Spleen (tissue), 11 donors: ENCODE data around the gene BBS9. TPM values are rescaled to one million over a fixed set of nuclear protein-coding genes. Genes with fewer than 3 reads are reported as not detected.

Experiments
- DNase-seq: peaks from one replicate; pipeline ENCODE4 v3.0.0-alpha.2; 2020
- H3K27ac ChIP-seq, 8 donors: fragments of 200-600 bp; sonication (generic) in 7 of 8; 1 replicate in 4 of 8; 2 replicates in 4 of 8; pipeline versions ENCODE4 v1.5.0 to v1.8.0; 2016 to 2021; ENCODE audit warnings: inconsistent platforms in 4 of 8, mild to moderate bottlenecking in 4 of 8, moderate library complexity in 1 of 8
- H3K27me3 ChIP-seq, 7 donors: fragments of 200-600 bp; sonication (generic) in 6 of 7; replicated peaks in 1 of 7; 1 replicate in 4 of 7; 2 replicates in 3 of 7; pipeline versions ENCODE4 v1.5.0 to v1.8.0; 2016 to 2021; ENCODE audit warnings: inconsistent platforms in 3 of 7, mild to moderate bottlenecking in 1 of 7
- H3K36me3 ChIP-seq, 6 donors: fragments of 200-600 bp; sonication (generic) in 5 of 6; 1 replicate in 4 of 6; 2 replicates in 2 of 6; pipeline versions ENCODE4 v1.5.0 to v1.8.0; 2016 to 2021; ENCODE audit warnings: inconsistent platforms in 2 of 6
- H3K4me1 ChIP-seq, 6 donors: fragments of 200-600 bp; sonication (generic) in 5 of 6; 1 replicate in 3 of 6; 2 replicates in 3 of 6; pipeline versions ENCODE4 v1.5.0 to v1.8.0; 2016 to 2021; ENCODE audit warnings: inconsistent platforms in 3 of 6
- H3K4me3 ChIP-seq, 8 donors: fragments of 200-600 bp; sonication (generic) in 7 of 8; 1 replicate in 4 of 8; 2 replicates in 4 of 8; pipeline versions ENCODE4 v1.5.0 to v1.8.0; 2016 to 2021; ENCODE audit warnings: inconsistent platforms in 4 of 8, mild to moderate bottlenecking in 4 of 8, moderate library complexity in 2 of 8
- H3K9me3 ChIP-seq, 8 donors: fragments of 200-600 bp; sonication (generic) in 7 of 8; 1 replicate in 4 of 8; 2 replicates in 4 of 8; pipeline versions ENCODE4 v1.5.0 to v1.8.0; 2016 to 2021; ENCODE audit warnings: inconsistent platforms in 4 of 8
- POLR2A ChIP-seq, 3 donors: fragments of 450-650 bp; IDR thresholded peaks; one replicate each; pipeline ENCODE4 v1.5.1; 2017; ENCODE audit warnings: antibody characterized with exemption in 3 of 3, mild to moderate bottlenecking in 1 of 3
- POLR2AphosphoS5 ChIP-seq, 3 donors: sonication (generic); formaldehyde crosslinking; IDR thresholded peaks; one replicate each; pipeline ENCODE4 v1.5.1; 2017; ENCODE audit warnings: antibody characterized with exemption in 3 of 3
- WGBS, 5 donors: extraction: QIAGEN DNeasy Blood & Tissue Kit in 3 of 5; methylation state at CpG; one replicate each; pipeline versions ENCODE4 v1.1.5 to v1.1.7; 2013 to 2018; 5-methylcytosine and 5-hydroxymethylcytosine counted together
- intact Hi-C: fragments of 100-400 bp; cut with DNase I; formaldehyde crosslinking; loops from one replicate; pipeline ENCODE4 v1.15.0; 2023; ENCODE audit warnings: low total_unique reads
- polyA plus RNA-seq, 3 donors: library from polyadenylated mRNA; stranded (reverse); fragments of 200-250 nt; gene quantifications; one replicate each; pipeline ENCODE4 v1.2.1, GENCODE V29; 2013
- total RNA-seq, 7 donors: library from RNA; depleted of rRNA in 3 of 7; stranded (reverse); fragments of >200 nt in 3 of 7; fragmentation: NEBNext Ultra II Directional in 4 of 7; extraction: Animal tissue kit (Norgen Biotek cat#: 25700) in 4 of 7; gene quantifications; one replicate each; pipeline versions ENCODE4 v1.1.0 to v1.2.1, GENCODE V29; 2016 to 2021
- TF ChIP-seq, protein P1 (sequence below), 11 experiments: fragments of 200-600 bp in 7 of 11; fragments of 450-650 bp in 4 of 11; sonication (generic) in 4 of 11; IDR thresholded peaks in 8 of 11; conservative IDR thresholded peaks in 3 of 11; 1 replicate in 7 of 11; 2 replicates in 4 of 11; pipeline versions ENCODE4 v1.4.0 to v1.8.0; 2016 to 2021; ENCODE audit warnings: antibody characterized with exemption in 11 of 11, inconsistent platforms in 4 of 11, mild to moderate bottlenecking in 1 of 11
- donor health status: healthy with polysubstance abuse.
- donor health status: DM: no; HTN: no; CAD: no; lungs with moderate emphysema.
- donor health status: DM: no; HTN: no; CAD: no.
- donor health status: Bipolar disorder and iron deficiency.
- donor health status: healthy.
- donor health status: DM: no; HTN: no; CAD: no.
- donor health status: DM: yes; HTN: yes; CAD: no.

The BBS9 gene
- total and polyA plus RNA-seq, 10 donors: 2.3 to 44.1 (median 25.3) TPM

DNA sequence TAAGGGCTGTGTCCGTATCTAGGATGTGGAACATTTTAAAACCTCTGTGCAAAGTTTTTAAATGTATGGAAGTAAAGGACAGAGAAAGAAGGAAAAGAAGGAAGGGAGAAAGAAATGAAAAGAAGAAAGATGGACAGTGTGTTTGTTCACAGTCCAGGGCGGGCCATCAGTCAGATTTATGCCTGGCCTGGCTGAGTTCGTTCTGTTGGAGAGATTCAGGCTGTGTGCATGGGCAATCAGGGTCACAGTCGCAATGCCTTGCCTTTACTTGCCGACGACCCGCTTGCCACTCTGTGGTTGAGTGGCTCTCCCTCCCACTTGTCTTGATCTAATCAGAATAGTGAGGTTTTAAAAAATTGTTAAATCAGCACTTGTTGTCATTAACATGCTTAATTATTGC is 406.6 kb downstream of the BBS9 start:
- Histone ChIP-seq H3K27ac (no peak overlapping the region), H3K27me3 (no peaks in the 10 kb centered on the region), H3K36me3 (peaks cover 0 to 64% (median 3%) of the 10 kb centered on the region in 6 donors), H3K4me3 (no peak overlapping the region), H3K9me3 (peaks cover 0 to 36% (median 21%) of the 10 kb centered on the region in 8 donors), H3K4me1 (no peaks in the 10 kb centered on the region)
- WGBS, 5 donors: 72 to 91% (median 87%) methylated on average over 7 of the region's 7 CpGs
- no peak for DNase-seq
- intact Hi-C loops: no loop called here
- TF ChIP-seq, protein P1, sequence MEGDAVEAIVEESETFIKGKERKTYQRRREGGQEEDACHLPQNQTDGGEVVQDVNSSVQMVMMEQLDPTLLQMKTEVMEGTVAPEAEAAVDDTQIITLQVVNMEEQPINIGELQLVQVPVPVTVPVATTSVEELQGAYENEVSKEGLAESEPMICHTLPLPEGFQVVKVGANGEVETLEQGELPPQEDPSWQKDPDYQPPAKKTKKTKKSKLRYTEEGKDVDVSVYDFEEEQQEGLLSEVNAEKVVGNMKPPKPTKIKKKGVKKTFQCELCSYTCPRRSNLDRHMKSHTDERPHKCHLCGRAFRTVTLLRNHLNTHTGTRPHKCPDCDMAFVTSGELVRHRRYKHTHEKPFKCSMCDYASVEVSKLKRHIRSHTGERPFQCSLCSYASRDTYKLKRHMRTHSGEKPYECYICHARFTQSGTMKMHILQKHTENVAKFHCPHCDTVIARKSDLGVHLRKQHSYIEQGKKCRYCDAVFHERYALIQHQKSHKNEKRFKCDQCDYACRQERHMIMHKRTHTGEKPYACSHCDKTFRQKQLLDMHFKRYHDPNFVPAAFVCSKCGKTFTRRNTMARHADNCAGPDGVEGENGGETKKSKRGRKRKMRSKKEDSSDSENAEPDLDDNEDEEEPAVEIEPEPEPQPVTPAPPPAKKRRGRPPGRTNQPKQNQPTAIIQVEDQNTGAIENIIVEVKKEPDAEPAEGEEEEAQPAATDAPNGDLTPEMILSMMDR (IDR thresholded peaks at IDR 0.05 in 8 of 11, conservative IDR thresholded peaks at IDR 0.05 in 3 of 11): no peak
- TF ChIP-seq POLR2AphosphoS5 (IDR thresholded peaks at IDR 0.05) (no peak), POLR2A (IDR thresholded peaks at IDR 0.05) (no peak)

DNA sequence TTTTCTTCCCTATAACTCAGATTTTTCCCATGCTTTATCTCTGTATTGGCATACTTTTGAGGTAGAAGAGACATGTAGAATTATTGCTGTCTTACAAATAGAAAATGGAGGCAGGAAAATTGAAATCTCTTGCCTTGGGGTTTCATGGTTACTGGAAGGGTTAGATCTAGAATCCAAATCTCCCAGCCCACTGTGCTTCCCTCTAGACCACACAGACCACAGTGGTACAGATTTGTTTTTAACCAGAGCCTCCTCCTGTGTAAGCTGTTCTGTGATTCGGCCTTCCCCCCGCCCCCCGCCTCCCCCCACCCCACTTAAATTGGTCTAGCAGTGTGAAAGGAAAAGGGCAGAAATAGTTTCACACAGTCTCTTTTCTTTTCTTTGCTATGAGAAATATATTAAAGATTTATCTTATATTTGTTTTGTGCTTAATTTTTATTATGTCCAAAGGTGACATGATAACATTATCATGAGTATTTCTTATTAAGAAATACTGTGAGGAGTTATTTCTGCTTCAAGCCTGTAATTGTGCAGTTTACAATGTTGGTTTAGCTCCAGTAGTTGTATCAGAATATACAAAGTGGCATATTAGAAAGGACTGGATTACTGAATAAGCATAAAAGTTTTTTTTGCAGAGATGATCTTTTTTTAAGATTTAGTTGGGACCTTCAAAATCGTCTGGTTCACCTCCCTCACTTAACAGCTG is 407.2 kb downstream of the BBS9 start:
- 62 to 85% (median 76%) methylated on average over 4 of the region's 4 CpGs for whole genome bisulfite sequencing, 5 donors
- no peaks in the 10 kb centered on the region for H3K27me3 ChIP-seq
- H3K4me3 ChIP-seq: no peak overlapping the region
- peaks cover 0 to 64% (median 3%) of the 10 kb centered on the region in 6 donors for H3K36me3 ChIP-seq
- DNase-seq: no peak
- H3K27ac ChIP-seq: no peak overlapping the region
- H3K4me1 ChIP-seq: no peaks in the 10 kb centered on the region
- TF ChIP-seq, protein P1 (IDR thresholded peaks at IDR 0.05 in 8 of 11, conservative IDR thresholded peaks at IDR 0.05 in 3 of 11): no peak
- TF ChIP-seq POLR2AphosphoS5 (IDR thresholded peaks at IDR 0.05) (no peak), POLR2A (IDR thresholded peaks at IDR 0.05) (no peak)
- intact Hi-C loops: no loop called here
- H3K9me3 ChIP-seq: peaks cover 0 to 36% (median 22%) of the 10 kb centered on the region in 8 donors

DNA sequence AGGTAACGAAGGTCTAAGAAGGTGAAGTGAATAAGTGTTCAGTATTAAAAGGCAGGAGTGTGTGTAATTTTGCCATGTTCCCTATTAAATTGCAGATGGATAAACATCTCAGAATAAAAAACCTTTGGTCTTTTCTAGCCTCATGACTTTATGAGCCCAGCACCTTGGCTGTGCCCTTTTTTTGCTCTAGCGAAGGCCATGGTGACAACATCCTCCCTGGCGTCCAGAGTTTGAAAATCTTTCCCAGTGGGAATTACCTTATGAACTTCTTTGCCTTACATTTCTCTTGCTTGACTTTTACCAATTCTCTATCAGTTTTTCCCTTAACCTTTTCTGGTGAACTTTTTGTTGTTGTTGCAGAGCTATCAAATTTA is 407.7 kb downstream of the BBS9 start:
- TF ChIP-seq, protein P1 (IDR thresholded peaks at IDR 0.05 in 8 of 11, conservative IDR thresholded peaks at IDR 0.05 in 3 of 11): no peak
- TF ChIP-seq POLR2A (IDR thresholded peaks at IDR 0.05): no peak
- no peak for TF ChIP-seq POLR2AphosphoS5 (IDR thresholded peaks at IDR 0.05)
- intact Hi-C loops: no loop called here
- 88 to 95% (median 91%) methylated on average over 3 of the region's 3 CpGs for WGBS, 5 donors
- DNase-seq: no peak
- H3K36me3 ChIP-seq: peaks cover 0 to 67% (median 3%) of the 10 kb centered on the region in 6 donors
- no peak overlapping the region for H3K4me3 ChIP-seq
- H3K27me3 ChIP-seq: no peaks in the 10 kb centered on the region
- no peak overlapping the region for H3K27ac ChIP-seq
- H3K9me3 ChIP-seq: peaks cover 0 to 41% (median 22%) of the 10 kb centered on the region in 8 donors
- no peaks in the 10 kb centered on the region for H3K4me1 ChIP-seq

DNA sequence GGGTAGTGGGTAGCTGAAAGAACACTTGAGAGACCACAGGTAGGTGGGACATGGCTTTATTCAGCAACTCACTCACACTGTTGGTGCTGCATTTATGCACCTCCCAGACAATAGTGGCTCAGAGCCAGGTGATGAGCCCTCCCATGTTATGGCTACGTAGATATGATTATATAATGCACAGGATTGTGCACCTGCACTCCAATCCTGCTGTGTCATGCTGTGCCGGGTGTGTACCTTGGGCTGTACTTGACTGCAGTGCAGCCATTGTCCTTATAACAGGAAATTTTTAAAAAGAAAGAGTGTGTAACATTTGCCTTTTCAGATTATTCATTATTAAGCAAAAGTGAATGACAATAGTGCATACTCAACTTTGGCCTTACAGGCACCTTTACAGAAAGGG is 409.8 kb downstream of the BBS9 start:
- Histone ChIP-seq H3K27ac (no peak overlapping the region), H3K4me1 (no peaks in the 10 kb centered on the region), H3K4me3 (no peak overlapping the region), H3K9me3 (peaks cover 0 to 44% (median 22%) of the 10 kb centered on the region in 8 donors), H3K27me3 (no peaks in the 10 kb centered on the region), H3K36me3 (peaks cover 0 to 58% (median 0%) of the 10 kb centered on the region in 6 donors)
- no peak for DNase-seq
- WGBS, 5 donors: 92 to 98% (median 97%) methylated on average over 2 of the region's 2 CpGs
- intact Hi-C loops: no loop called here
- TF ChIP-seq POLR2A (IDR thresholded peaks at IDR 0.05) (no peak), POLR2AphosphoS5 (IDR thresholded peaks at IDR 0.05) (no peak)
- TF ChIP-seq, protein P1 (IDR thresholded peaks at IDR 0.05 in 8 of 11, conservative IDR thresholded peaks at IDR 0.05 in 3 of 11): no peak
